NCI-H1048 (cell line): ENCODE measurements around the gene POLD1.
"Not testable (repeated sequence)": the region's sequence is repeated elsewhere in the genome, so short reads cannot be mapped to it uniquely, and the experiment has no call there.

ENCODE experiments used
- DNase-seq: peaks from one replicate; lab custom pipeline; 2025; lab: John Stamatoyannopoulos, UW

Gene POLD1

DNA sequence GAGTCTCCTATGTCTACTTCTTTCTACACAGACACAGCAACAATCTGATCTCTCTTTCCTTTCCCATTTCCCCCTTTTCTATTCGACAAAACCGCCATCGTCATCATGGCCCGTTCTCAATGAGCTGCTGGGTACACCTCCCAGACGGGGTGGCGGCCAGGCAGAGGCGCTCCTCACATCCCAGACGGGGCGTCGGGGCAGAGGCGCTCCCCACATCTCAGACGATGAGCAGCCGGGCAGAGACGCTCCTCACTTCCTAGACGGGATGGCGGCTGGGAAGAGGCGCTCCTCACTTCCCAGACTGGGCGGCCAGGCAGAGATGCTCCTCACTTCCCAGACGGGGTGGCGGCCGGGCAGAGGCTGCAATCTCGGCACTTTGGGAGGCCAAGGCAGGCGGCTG is 6.8 kb downstream of the POLD1 start:
- not testable (repeated sequence) for DNase-seq

DNA sequence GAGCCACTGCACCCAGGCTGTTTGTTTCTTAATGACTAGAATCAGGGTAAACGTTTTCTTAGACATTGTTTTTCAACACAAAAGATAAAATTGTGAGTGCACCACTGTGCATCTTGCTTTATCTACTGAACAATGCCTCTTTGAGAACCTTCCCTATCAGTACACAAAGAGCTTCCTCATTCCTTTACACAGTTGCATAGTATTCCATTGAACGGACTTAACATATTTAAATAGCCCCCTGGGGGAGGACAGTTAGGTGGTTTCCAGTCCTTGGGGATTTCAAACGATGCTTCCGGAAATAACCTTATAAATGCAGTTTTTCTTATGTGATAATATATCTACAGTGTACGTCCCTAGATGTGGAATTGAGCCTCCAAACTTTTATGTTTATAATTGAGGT is 8.6 kb downstream of the POLD1 start:
- no peak for DNase-seq

DNA sequence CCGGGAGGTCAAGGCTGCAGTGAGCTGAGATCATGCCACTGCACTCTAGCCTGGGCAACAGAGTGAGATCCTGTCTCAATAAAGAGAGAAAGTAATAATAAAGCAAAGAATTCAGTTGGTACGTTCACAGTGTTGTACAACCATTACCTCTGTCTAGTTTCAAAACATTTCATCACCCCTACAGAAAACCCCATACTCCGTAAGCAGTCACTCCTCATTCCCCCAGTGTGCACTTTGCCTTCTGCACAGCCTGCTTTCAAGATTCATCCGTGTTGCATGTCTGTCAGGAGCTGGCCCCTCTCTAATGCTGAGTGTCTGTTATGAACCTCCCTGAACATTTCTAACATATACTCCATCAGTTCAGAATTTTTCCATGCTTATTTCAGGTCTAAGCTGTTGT is 9.4 kb downstream of the POLD1 start:
- no peak for DNase-seq

DNA sequence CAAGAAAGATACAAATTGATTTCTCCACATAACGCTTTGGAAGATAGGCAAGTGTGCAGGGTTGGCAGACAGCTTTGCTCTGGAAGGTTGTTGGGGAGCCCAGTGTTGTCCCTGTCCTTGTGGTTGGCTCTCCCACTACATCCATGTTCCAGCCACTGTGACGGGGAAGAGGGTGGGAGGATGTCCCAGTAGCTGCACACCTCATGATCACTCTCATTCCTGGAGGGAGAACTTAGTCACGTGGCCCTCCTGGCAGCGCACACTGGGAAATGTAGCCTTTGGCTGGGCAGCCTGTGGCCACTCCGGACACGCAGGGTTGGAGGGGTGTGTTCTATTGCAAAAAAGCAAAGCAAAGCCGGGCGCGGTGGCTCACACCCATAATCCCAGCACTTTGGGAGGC is 9.9 kb downstream of the POLD1 start:
- no peak for DNase-seq

DNA sequence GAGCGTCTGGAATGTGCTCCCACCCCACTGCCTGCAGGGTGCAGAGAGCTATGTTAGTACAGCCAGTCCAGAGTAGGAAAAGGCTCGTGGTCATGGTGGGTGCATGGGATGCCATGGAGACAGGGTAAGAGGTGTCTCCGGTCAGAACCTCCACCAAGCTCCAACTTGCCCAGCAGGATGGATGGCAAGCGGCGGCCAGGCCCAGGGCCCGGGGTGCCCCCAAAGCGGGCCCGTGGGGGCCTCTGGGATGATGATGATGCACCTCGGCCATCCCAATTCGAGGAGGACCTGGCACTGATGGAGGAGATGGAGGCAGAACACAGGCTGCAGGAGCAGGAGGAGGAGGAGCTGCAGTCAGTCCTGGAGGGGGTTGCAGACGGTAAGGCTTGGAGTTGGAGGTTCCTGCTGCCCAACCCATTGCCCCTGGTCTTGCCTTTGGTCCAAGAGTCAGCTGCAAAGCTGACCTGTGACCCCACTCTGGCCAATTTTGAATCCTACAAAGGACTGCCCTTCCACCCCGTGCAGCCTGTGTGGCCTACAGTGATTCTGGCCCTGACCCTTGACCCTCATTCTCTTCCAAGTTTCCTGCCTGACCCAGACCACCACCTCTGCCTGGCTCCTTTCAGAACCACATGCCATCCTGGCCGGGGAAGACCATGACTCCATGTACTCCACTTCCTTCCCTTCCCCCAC is 14.7 kb downstream of the POLD1 start:
- no peak for DNase-seq

DNA sequence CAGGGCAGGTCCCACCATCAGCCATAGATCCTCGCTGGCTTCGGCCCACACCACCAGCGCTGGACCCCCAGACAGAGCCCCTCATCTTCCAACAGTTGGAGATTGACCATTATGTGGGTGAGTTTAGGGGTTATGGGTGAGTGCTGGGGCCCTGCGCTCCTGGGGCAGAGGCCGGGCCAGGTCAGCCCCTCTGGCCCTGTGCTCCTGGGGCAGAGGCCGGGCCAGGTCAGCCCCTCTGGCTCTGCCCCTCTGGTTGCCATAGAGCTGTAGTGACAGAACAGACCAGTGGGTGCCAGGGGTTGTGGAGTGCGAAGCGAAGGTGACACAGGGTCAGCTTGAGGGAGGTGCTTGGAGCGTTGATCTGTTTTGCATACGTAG is 15.2 kb downstream of the POLD1 start:
- DNase-seq = no peak

DNA sequence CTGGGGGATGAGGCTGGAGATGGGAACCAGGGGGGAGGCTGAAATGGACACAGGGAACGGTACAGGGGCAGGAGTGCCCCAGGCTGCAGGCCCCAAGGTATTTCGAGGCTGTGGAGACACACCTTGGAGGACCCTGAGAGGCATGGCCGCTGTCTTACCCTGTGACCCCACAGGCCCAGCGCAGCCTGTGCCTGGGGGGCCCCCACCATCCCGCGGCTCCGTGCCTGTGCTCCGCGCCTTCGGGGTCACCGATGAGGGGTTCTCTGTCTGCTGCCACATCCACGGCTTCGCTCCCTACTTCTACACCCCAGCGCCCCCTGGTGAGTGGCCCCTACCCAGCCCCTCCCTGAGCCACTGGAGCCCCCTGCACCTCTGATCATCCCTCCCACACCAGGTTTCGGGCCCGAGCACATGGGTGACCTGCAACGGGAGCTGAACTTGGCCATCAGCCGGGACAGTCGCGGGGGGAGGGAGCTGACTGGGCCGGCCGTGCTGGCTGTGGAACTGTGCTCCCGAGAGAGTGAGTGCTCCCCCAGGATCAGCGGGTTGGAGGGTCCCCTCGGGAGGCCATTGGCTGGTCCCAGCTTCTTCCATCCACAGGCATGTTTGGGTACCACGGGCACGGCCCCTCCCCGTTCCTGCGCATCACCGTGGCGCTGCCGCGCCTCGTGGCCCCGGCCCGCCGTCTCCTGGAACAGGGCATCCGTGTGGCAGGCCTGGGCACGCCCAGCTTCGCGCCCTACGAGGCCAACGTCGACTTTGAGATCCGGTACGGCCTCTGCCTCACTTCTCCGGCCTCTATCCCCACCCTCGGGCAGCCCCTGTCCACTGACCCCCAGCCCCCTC is 17.7 kb downstream of the POLD1 start:
- DNase-seq = no peak

DNA sequence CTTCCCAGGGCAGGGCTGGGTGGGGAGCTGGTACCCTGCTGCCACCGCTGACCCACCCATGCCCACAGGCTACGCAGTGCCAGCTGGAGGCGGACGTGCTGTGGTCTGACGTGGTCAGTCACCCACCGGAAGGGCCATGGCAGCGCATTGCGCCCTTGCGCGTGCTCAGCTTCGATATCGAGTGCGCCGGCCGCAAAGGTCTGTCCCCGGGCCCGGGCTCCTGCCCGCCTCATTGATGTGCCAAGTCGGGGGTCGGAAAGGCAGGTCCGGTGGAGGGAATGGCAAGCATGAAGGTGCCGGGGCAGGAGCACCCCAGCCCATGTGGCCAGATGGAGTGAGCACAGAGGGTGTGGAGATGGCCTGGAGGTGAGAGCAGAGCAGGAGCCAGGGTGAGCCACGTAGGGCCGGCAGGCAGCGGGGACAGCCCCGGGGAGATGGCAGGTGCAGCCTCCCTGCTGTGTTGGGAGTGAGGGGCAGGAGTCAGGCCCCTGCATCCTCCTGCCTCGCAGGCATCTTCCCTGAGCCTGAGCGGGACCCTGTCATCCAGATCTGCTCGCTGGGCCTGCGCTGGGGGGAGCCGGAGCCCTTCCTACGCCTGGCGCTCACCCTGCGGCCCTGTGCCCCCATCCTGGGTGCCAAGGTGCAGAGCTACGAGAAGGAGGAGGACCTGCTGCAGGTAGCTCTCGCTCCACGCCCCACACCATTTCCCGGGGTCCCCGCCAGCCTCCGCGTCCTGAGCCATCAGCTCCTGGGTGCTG is 18.6 kb downstream of the POLD1 start:
- no peak for DNase-seq

DNA sequence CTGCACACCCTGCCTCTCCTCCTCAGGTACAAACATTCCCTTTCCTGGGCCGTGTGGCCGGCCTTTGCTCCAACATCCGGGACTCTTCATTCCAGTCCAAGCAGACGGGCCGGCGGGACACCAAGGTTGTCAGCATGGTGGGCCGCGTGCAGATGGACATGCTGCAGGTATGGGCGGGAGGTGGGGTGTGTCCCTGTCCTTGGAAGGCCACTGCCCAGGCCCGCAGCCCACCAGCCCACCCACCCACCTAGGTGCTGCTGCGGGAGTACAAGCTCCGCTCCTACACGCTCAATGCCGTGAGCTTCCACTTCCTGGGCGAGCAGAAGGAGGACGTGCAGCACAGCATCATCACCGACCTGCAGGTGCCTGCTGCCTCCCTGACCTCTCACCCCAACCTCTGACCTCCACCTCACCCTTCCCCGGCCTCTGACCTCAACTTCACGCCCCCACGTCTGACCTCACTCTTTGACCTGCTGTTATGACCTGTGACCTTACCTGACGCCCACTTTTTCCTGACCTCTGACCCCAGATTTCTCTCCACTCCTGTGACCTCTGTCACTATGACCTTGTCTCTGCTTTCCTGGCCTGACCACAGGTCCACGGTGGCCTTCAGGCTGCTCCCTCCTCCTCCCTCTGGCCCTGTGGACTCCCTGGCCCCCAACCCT is 22.1 kb downstream of the POLD1 start:
- DNase-seq = no peak

DNA sequence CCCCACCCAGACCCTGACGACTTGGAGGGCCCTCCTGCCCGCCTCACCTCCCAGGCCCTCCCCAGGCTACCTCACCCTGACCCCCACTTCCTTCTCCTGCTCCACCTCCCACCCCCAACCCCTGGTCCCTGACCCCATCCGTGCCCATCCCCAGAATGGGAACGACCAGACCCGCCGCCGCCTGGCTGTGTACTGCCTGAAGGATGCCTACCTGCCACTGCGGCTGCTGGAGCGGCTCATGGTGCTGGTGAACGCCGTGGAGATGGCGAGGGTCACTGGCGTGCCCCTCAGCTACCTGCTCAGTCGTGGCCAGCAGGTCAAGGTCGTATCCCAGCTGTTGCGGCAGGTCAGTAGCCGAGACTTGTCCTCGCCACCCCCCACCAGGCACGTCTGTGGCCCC is 22.7 kb downstream of the POLD1 start:
- DNase-seq = no peak

DNA sequence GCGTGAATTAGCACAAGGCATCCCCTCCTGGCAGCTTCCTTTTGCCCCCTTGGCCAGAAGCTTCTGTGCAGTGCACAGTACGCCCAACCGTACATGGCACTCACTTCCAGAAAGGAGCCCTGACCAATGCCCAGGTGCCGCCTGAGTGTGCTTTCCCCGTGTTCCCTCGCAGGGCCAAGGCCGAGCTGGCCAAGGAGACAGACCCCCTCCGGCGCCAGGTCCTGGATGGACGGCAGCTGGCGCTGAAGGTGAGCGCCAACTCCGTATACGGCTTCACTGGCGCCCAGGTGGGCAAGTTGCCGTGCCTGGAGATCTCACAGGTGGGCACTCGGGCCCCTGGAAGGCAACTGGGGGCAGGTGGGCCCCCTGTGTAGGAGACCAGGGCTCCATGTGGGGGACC is 25.2 kb downstream of the POLD1 start:
- no peak for DNase-seq

DNA sequence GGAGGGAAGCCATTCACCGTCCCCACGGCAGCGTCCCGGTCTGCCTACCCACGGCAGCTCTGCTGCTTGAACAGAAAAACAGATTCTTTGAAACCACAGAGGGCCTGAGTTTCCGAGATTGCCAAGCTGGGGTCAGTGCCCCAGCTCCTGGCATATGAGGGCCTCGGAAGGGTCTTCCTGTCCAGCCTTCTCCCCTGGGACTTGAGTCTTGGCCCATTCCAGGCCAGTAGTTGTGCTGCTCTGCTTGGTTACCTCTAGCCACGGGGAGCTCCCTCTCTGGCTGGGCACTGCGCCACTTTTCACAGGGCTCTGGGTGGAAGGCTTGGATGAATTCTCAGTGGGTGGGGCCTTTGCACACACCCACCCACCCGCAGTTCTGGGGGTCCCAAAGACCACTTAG is 26.0 kb downstream of the POLD1 start:
- no peak for DNase-seq

DNA sequence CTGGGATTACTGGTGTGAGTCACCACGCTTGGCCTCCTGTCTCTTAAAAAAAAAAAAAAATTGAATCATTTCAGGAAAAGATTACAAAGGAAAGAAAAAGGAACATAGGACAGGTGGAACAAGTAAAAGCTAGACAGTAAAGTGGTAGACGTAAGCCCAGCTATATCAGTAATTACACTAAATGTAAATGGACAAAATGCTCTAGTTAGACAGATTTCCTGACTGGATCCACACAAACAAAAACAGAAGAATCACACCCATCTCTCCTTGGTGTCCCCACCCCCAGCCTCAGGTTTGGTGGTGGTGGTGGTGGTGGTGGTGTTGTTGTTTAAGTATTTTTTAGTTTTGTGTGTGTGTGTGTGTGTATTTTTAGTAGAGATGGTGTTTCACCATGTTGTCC is 28.3 kb downstream of the POLD1 start:
- DNase-seq = no peak

DNA sequence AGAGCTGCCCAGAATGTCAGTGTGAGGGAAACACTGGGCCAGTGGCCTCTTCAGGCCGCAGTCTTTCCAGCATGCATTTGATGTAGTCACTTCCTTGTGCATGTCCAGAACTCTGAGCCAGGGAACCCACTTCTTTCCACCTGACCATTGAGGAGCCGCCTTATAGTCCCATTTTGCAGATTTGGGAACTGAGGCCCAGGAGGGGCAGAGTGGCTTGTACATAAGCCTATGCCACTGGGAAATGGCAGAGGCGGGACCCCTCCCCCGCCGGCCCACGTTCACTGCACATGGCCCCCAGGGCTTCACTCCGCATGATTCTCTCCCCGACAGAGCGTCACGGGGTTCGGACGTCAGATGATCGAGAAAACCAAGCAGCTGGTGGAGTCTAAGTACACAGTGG is 28.9 kb downstream of the POLD1 start:
- no peak for DNase-seq

DNA sequence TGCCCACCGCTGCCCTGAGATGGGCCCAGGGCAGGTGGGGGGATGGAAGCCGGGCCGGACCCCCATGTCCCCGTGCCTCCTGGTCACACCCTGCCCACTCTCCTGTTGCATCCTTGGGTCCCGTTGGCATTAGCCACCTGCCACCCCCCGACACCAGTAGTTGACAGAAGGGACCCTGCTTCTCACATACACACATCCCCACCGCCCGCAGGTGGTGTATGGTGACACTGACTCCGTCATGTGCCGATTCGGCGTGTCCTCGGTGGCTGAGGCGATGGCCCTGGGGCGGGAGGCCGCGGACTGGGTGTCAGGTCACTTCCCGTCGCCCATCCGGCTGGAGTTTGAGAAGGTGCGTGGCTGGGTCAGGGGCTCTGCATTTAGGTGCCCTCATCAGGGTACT is 29.4 kb downstream of the POLD1 start:
- no peak for DNase-seq

DNA sequence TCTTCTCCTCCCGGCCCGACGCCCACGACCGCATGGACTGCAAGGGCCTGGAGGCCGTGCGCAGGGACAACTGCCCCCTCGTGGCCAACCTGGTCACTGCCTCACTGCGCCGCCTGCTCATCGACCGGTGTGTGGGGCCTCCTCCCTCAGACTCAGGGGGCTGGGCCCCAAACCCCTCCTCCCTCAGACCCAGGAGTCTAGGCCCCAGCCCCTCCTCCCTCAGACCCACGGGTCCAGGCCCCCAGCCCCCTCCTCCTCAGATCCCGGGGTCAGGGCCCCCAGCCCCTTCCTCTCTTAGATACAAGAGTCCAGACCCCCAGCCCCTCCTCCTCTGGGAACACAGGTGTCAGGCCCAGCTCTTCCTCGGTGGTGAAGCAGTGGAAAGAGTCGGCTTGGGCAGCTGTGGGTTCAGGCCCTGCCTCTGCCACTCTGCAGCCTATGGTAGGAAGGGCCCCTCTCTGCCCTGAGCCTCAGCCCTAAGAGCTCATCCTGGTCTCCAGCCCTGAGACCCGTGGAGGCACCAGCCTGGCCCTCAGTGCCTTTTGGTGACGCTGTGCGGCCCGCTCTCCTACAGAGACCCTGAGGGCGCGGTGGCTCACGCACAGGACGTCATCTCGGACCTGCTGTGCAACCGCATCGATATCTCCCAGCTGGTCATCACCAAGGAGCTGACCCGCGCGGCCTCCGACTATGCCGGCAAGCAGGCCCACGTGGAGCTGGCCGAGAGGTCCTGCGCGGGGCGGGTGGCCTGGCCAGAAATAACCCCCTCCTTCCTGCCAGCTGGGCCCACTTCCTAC is 30.9 kb downstream of the POLD1 start:
- DNase-seq = no peak

DNA sequence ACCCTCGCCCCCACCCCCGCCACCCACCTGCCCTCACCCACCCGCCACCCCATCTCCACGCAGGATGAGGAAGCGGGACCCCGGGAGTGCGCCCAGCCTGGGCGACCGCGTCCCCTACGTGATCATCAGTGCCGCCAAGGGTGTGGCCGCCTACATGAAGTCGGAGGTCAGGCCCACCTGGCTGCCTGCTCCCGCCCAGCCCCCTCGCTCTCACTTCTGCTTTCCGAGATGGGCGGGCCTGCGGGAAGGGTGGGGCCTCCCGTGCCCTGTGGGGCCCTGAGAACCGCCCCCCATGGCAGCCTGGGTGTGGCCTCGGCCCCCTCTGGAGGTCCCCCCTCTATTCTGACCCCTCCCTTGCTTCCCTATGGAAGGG is 31.5 kb downstream of the POLD1 start:
- DNase-seq = no peak

DNA sequence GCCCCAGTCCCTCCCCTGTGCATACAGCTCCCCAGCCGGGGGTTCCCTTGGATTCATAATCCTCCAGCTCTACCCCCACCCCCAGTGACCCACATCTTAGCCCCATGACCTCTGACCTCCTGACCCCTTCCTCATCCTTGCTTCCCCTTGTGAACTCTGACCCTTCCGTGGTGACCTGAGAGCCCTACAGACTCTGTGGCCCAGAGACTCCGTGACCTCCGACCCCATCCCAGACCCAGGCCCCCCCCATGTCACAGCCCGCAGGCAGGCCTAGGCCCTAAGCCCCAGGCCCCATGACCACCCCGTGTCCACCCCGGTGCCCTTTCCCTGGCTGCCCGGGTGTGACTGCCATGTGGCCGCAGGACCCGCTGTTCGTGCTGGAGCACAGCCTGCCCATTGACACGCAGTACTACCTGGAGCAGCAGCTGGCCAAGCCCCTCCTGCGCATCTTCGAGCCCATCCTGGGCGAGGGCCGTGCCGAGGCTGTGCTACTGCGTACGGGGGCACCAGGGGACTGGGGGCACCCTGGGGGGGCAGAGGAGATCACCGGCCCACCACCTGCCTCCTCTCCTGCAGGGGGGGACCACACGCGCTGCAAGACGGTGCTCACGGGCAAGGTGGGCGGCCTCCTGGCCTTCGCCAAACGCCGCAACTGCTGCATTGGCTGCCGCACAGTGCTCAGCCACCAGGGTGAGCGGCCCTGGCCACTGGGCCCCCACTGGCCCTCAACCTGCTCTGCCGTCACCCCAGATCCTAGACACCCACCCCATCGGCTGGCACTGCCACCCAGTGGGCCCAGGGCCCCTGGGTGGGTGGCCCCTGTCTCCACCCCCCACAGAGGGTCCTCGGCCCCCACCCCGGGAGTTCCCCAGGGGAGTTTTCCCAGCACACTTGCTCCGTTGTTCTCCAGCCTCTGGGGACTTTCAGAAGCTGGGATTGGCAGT is 32.2 kb downstream of the POLD1 start:
- DNase-seq = no peak

DNA sequence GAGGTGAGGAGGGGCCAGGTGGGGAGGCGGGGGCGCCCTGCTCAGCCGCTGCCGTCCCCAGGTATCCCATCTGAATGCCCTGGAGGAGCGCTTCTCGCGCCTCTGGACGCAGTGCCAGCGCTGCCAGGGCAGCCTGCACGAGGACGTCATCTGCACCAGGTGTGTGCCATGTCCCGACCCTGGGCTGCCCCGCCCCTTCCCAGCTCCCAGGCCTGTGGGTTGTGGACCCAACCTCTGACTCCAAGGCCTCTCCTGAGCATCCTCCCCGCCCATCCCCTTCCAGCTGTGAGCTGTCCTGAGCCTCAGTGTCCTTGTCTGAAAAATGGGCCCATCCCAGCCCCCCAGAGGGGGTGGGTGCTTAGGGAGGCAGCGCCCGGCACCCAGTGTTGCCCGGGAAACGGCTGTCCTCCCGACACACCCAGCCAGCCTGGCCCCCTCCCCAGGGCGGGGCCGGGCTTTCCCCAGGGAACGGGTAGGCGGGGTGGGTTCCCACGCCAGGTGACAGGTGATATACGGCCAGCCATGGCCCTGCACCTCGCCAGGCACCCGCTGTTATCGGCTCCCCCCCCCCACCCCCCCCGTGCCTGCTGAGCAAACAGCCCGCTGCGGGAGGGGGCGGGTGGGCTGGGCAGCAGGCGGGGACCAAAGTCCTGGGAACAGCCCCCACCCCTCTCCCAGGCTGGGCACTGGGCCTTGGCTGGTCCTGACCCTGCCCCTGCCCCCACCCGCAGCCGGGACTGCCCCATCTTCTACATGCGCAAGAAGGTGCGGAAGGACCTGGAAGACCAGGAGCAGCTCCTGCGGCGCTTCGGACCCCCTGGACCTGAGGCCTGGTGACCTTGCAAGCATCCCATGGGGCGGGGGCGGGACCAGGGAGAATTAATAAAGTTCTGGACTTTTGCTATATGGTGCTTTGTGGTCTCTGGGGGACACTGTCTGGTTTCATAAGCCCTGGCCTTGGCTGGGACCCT is 33.2 kb downstream of the POLD1 start:
- no peak for DNase-seq
